ENCODE data around the gene STEAP4. TPM values are rescaled to one million over a fixed set of nuclear protein-coding genes. Genes with fewer than 3 reads are reported as not detected.

STEAP4 gene
- total and polyA plus RNA-seq, 9 of the 15 experiments (the other 6 are each of a cell fraction or from before 2014, with no cell fraction given): 0.07 TPM; not detected in 8

DNA sequence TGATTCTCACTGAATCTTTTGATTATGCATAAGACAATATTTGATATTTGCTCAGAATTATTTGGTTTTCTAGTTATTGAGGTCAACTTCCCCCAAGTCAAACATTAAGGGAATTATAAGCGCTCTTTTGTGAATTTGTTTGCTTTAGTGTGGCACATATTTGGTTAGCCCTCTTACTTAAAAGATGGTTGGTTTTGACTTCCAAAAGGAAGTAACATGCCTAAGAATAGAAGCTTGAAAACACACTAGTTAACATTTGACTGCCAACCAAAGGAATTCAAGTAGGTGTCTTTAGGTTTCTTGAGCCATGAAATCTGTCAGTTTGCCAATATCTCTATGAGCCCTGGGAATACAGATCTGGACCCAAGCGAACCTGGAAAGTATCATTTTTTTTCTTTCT is 24.9 kb downstream of the STEAP4 start:
- intact Hi-C loops (cut with micrococcal nuclease) (no loop called here), in situ Hi-C loops (cut with MboI) (no loop called here)
- no peak for DNase-seq (ENCODE audit: extremely low read depth in 1 of 4, low spot score in 3 of 4)
- Histone ChIP-seq H3K9me1 (ENCODE audit: control insufficient read depth, insufficient read depth, low read length) (no peaks in the 10 kb centered on the region), H3K79me2 (ENCODE audit: control insufficient read depth, insufficient read depth, low read length) (no peaks in the 10 kb centered on the region), H3K4me1 (replicated peaks in 1 of 2; ENCODE audit: control insufficient read depth in 2 of 2, insufficient read depth in 2 of 2, low read length in 2 of 2) (no peaks in the 10 kb centered on the region), H3K27me3 (ENCODE audit: control insufficient read depth in 2 of 2, insufficient read depth in 2 of 2, low read length in 2 of 2) (no peaks in the 10 kb centered on the region), H4K20me1 (replicated peaks; ENCODE audit: control insufficient read depth, insufficient read depth, low read length) (no peaks in the 10 kb centered on the region), H3K9ac (ENCODE audit: insufficient read depth in 1 of 2, low read depth in 2 of 2, low read length in 2 of 2) (no peak overlapping the region), H3K27ac (ENCODE audit: extremely low read depth, low read depth, low read length) (no peak overlapping the region), H3K9me3 (replicated peaks; ENCODE audit: control insufficient read depth, insufficient read depth, low read depth, low read length) (no peaks in the 10 kb centered on the region), H3K4me3 (no peak overlapping the region), H3K36me3 (ENCODE audit: control insufficient read depth, insufficient read depth, low read length) (no peaks in the 10 kb centered on the region), H3K4me2 (ENCODE audit: insufficient read depth, low read length) (no peak overlapping the region), H2AFZ (ENCODE audit: low read depth, low read length) (no peak overlapping the region)
- no peak for TF ChIP-seq CBX3 (IDR thresholded peaks at IDR 0.05; ENCODE audit: borderline replicate concordance in 1 of 2, low read length in 2 of 2)
- TF ChIP-seq, protein P1, sequence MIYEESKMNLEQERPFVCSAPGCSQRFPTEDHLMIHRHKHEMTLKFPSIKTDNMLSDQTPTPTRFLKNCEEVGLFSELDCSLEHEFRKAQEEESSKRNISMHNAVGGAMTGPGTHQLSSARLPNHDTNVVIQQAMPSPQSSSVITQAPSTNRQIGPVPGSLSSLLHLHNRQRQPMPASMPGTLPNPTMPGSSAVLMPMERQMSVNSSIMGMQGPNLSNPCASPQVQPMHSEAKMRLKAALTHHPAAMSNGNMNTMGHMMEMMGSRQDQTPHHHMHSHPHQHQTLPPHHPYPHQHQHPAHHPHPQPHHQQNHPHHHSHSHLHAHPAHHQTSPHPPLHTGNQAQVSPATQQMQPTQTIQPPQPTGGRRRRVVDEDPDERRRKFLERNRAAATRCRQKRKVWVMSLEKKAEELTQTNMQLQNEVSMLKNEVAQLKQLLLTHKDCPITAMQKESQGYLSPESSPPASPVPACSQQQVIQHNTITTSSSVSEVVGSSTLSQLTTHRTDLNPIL (CRISPR knock-in tag; IDR thresholded peaks at IDR 0.05): no peak
- TF ChIP-seq NFE2L1 (tag; IDR thresholded peaks at IDR 0.05; ENCODE audit: borderline replicate concordance, low read depth): no peak
- TF ChIP-seq HIVEP1 (CRISPR knock-in tag; IDR thresholded peaks at IDR 0.05): no peak
- no peak for FAIRE-seq
- BruUV-seq (replicated peaks): no TSS peak
- ChIA-PET CTCF (ENCODE audit: low intra/inter-chr PET ratio) (no interaction called here), POLR2A (no interaction called here)
- no peak for ATAC-seq
- WGBS (ENCODE audit: insufficient coverage, low coverage, missing lambda C conversion rate): 0% methylated on average over 2 of the region's 2 CpGs

DNA sequence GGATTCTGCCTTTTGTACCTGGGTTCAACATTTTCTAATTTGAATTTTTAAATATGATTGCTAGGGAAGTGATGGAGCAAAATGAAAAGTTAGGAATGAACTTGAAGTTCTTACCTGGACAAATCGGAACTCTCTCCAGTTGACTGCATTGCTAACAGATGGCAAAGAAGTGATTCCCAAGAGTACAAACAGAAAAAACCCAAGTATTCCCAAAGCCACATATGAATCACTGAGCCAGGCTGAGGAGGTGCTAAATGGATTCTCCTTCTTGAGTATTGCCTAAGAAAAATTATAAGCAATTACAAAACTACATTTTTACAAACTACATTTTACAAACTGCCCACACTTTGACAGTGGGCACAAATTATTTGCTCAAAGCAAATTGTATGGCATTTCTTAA is 25.9 kb downstream of the STEAP4 start:
- in situ Hi-C loops (cut with MboI): no loop called here
- no peak for TF ChIP-seq RBM25 (IDR thresholded peaks at IDR 0.05; ENCODE audit: low read depth, low read length, severe bottlenecking)
- no peak for TF ChIP-seq MEIS2 (IDR thresholded peaks at IDR 0.05; ENCODE audit: partially characterized antibody)
- no peak for TF ChIP-seq FOXK1 (CRISPR knock-in tag; IDR thresholded peaks at IDR 0.05; ENCODE audit: borderline replicate concordance)
- no peak for TF ChIP-seq ZSCAN32 (CRISPR knock-in tag; IDR thresholded peaks at IDR 0.05)
- TF ChIP-seq, protein P2, sequence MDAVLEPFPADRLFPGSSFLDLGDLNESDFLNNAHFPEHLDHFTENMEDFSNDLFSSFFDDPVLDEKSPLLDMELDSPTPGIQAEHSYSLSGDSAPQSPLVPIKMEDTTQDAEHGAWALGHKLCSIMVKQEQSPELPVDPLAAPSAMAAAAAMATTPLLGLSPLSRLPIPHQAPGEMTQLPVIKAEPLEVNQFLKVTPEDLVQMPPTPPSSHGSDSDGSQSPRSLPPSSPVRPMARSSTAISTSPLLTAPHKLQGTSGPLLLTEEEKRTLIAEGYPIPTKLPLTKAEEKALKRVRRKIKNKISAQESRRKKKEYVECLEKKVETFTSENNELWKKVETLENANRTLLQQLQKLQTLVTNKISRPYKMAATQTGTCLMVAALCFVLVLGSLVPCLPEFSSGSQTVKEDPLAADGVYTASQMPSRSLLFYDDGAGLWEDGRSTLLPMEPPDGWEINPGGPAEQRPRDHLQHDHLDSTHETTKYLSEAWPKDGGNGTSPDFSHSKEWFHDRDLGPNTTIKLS (IDR thresholded peaks at IDR 0.05; ENCODE audit: borderline replicate concordance, low read depth): no peak
- no peak for TF ChIP-seq ZNF277 (CRISPR knock-in tag; IDR thresholded peaks at IDR 0.05; ENCODE audit: borderline replicate concordance)
- no peak for TF ChIP-seq NCOA2 (IDR thresholded peaks at IDR 0.05; ENCODE audit: partially characterized antibody in 2 of 2)
- no peak for TF ChIP-seq RFX1 (IDR thresholded peaks at IDR 0.05)

More for the DNA sequence above, 25.9 kb downstream of the STEAP4 start:
- no peaks in the 10 kb centered on the region for H3K9me3 ChIP-seq (replicated peaks; ENCODE audit: control insufficient read depth, insufficient read depth, low read depth, low read length)
- BruUV-seq (replicated peaks): no TSS peak
- CTCF ChIA-PET (ENCODE audit: low intra/inter-chr PET ratio): no interaction called here
- H3K36me3 ChIP-seq (ENCODE audit: control insufficient read depth, insufficient read depth, low read length): no peaks in the 10 kb centered on the region
- H3K9ac ChIP-seq (ENCODE audit: insufficient read depth in 1 of 2, low read depth in 2 of 2, low read length in 2 of 2): no peak overlapping the region
- no peak for FAIRE-seq
- no peaks in the 10 kb centered on the region for H3K4me1 ChIP-seq (replicated peaks in 1 of 2; ENCODE audit: control insufficient read depth in 2 of 2, insufficient read depth in 2 of 2, low read length in 2 of 2)
- no peak overlapping the region for H2AFZ ChIP-seq (ENCODE audit: low read depth, low read length)
- H3K9me1 ChIP-seq (ENCODE audit: control insufficient read depth, insufficient read depth, low read length): no peaks in the 10 kb centered on the region
- POLR2A ChIA-PET: no interaction called here
- no peaks in the 10 kb centered on the region for H3K27me3 ChIP-seq (ENCODE audit: control insufficient read depth in 2 of 2, insufficient read depth in 2 of 2, low read length in 2 of 2)
- no peak for ATAC-seq
- no peak overlapping the region for H3K4me2 ChIP-seq (ENCODE audit: insufficient read depth, low read length)
- DNase-seq (ENCODE audit: extremely low read depth in 1 of 4, low spot score in 3 of 4): no peak
- H3K79me2 ChIP-seq (ENCODE audit: control insufficient read depth, insufficient read depth, low read length): no peaks in the 10 kb centered on the region
- no peak overlapping the region for H3K27ac ChIP-seq (ENCODE audit: extremely low read depth, low read depth, low read length)
- WGBS (ENCODE audit: insufficient coverage, low coverage, missing lambda C conversion rate): 0% methylated on average over 1 of the region's 1 CpG
- intact Hi-C loops (cut with micrococcal nuclease): no loop called here
- no peaks in the 10 kb centered on the region for H4K20me1 ChIP-seq (replicated peaks; ENCODE audit: control insufficient read depth, insufficient read depth, low read length)
- H3K4me3 ChIP-seq: no peak overlapping the region
